ENCODE data around the gene PRKD1.

PRKD1 gene

GRCh38 chr14:29798811-29799210 is 128.8 kb downstream of the PRKD1 start:
- TF ChIP-seq CSRNP3 (CRISPR knock-in tag; IDR thresholded peaks at IDR 0.05) (no peak), ZFP30 (CRISPR knock-in tag; IDR thresholded peaks at IDR 0.05) (no peak), ZNF70 (CRISPR knock-in tag; IDR thresholded peaks at IDR 0.05) (no peak), OSR1 (CRISPR knock-in tag; IDR thresholded peaks at IDR 0.05) (no peak), TOX (CRISPR knock-in tag; IDR thresholded peaks at IDR 0.05; ENCODE audit: borderline replicate concordance) (no peak), ARNTL (CRISPR knock-in tag; IDR thresholded peaks at IDR 0.05; ENCODE audit: borderline replicate concordance, low read depth) (no peak), ZNF8 (CRISPR knock-in tag; IDR thresholded peaks at IDR 0.05) (no peak), ZFP3 (CRISPR knock-in tag; IDR thresholded peaks at IDR 0.05) (no peak), ZNF565 (CRISPR knock-in tag; conservative IDR thresholded peaks at IDR 0.05; ENCODE audit: low read depth) (no peak), PATZ1 (CRISPR knock-in tag; IDR thresholded peaks at IDR 0.05; ENCODE audit: borderline replicate concordance) (no peak), ZC3H10 (CRISPR knock-in tag; IDR thresholded peaks at IDR 0.05) (no peak), GLIS3 (CRISPR knock-in tag; IDR thresholded peaks at IDR 0.05) (no peak), BACH2 (CRISPR knock-in tag; IDR thresholded peaks at IDR 0.05; ENCODE audit: borderline replicate concordance) (no peak), TSHZ2 (CRISPR knock-in tag; IDR thresholded peaks at IDR 0.05) (no peak)
- no peak for ATAC-seq

- ATAC-seq = no peak
- no peak for TF ChIP-seq POU6F1 (CRISPR knock-in tag; IDR thresholded peaks at IDR 0.05; ENCODE audit: borderline replicate concordance, low read depth)
- TF ChIP-seq ISL1 (CRISPR knock-in tag; IDR thresholded peaks at IDR 0.05) = no peak
- no peak for TF ChIP-seq ZFP3 (CRISPR knock-in tag; IDR thresholded peaks at IDR 0.05)
- TF ChIP-seq PATZ1 (CRISPR knock-in tag; IDR thresholded peaks at IDR 0.05; ENCODE audit: borderline replicate concordance) = no peak
- TF ChIP-seq ARNTL (CRISPR knock-in tag; IDR thresholded peaks at IDR 0.05; ENCODE audit: borderline replicate concordance, low read depth) = no peak
- no peak for TF ChIP-seq OSR1 (CRISPR knock-in tag; IDR thresholded peaks at IDR 0.05)
- no peak for TF ChIP-seq ZC3H10 (CRISPR knock-in tag; IDR thresholded peaks at IDR 0.05)
- no peak for TF ChIP-seq PPARA (CRISPR knock-in tag; IDR thresholded peaks at IDR 0.05; ENCODE audit: borderline replicate concordance)
- TF ChIP-seq TSHZ2 (CRISPR knock-in tag; IDR thresholded peaks at IDR 0.05) = no peak
- TF ChIP-seq ZNF8 (CRISPR knock-in tag; IDR thresholded peaks at IDR 0.05) = no peak
- no peak for TF ChIP-seq CREB5 (CRISPR knock-in tag; IDR thresholded peaks at IDR 0.05; ENCODE audit: low read depth)
- no peak for TF ChIP-seq TCF4 (CRISPR knock-in tag; IDR thresholded peaks at IDR 0.05; ENCODE audit: borderline replicate concordance)
- TF ChIP-seq SNAI2 (CRISPR knock-in tag; IDR thresholded peaks at IDR 0.05) = no peak
- no peak for TF ChIP-seq ZNF70 (CRISPR knock-in tag; IDR thresholded peaks at IDR 0.05)
- TF ChIP-seq CSDC2 (CRISPR knock-in tag; IDR thresholded peaks at IDR 0.05) = no peak
- no peak for TF ChIP-seq ZNF565 (CRISPR knock-in tag; conservative IDR thresholded peaks at IDR 0.05; ENCODE audit: low read depth)
- TF ChIP-seq ESRRG (CRISPR knock-in tag; IDR thresholded peaks at IDR 0.05) = no peak
- TF ChIP-seq GLIS3 (CRISPR knock-in tag; IDR thresholded peaks at IDR 0.05) = no peak
- TF ChIP-seq RARB (CRISPR knock-in tag; IDR thresholded peaks at IDR 0.05) = no peak
Measured at GRCh38 chr14:29798108-29798663, 129.5 kb downstream of the PRKD1 start.

Measured in SK-N-SH treated with all-trans-retinoic acid at 6 μM for 48 hours (cell line).